ENCODE measurements around the gene REX1BD. TPM values are rescaled to one million over a fixed set of nuclear protein-coding genes. Genes with fewer than 3 reads are reported as not detected.

The REX1BD gene
- polyA plus RNA-seq, 1 donor from 2014 or later = 214 TPM

DNA sequence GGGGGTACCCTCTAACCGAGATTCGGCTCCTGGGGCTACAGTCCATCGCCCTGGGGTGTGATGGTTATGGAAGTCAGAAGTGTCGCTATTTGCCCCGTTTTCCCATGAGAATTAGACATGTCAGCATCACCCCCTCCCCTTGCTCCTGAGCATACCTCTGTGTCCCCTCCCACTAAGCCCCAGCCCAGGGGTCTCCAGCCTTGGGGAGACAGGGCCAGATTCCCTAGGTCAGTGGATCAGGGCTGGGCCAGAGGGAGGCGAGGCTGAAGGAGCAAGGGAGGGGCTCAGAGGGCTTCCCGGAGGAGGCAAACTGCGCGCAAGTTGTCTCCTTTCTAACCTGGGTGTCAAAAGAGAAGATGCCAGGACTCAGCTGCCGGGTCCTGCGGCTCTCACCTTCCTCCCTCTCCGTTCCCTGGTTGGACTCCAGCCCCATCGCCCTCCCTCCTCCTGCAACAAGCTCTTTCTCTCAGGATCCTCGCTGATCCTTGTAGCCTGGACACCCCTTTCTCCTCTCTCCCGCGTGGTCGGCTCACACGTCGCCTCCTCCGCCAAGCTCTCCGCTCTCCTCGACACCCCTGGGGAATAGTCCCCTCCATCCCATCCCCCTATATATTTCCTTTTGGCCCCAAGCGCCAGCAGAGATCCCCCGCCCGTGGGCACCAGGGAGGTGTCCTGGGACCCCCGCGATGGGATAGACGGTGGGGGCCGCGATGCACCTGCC is 23.6 kb downstream of the REX1BD start:
- Histone ChIP-seq H3K9me2 (ENCODE audit: insufficient read depth, low read length) (no peaks in the 10 kb centered on the region), H2AFZ (ENCODE audit: low read depth, low read length) (peak overlapping the region; percentile 80), H3K27me3 (ENCODE audit: insufficient read depth, low read depth, low read length) (peaks cover 55% of the 10 kb centered on the region), H4K20me1 (ENCODE audit: insufficient read depth) (no peaks in the 10 kb centered on the region), H3K9me3 (ENCODE audit: low read length) (no peaks in the 10 kb centered on the region), H3K4me2 (ENCODE audit: low read length) (peak overlapping the region; percentile 97), H3K79me2 (replicated peaks; ENCODE audit: insufficient read depth, low read length) (no peaks in the 10 kb centered on the region), H3K27ac (ENCODE audit: low read length) (peak overlapping the region; percentile 64), H3K9ac (ENCODE audit: low read length) (peak overlapping the region; percentile 93), H3K36me3 (ENCODE audit: insufficient read depth, low read length) (no peaks in the 10 kb centered on the region), H3F3A (ENCODE audit: insufficient read depth, low read length, poor library complexity, severe bottlenecking) (no peaks in the 10 kb centered on the region), H3K4me3 (ENCODE audit: low read length) (peak overlapping the region; percentile 86)
- TF ChIP-seq REST (IDR thresholded peaks at IDR 0.05; ENCODE audit: borderline replicate concordance) (no peak), POLR2AphosphoS5 (IDR thresholded peaks at IDR 0.05) (no peak), SMC3 (conservative IDR thresholded peaks at IDR 0.05; ENCODE audit: poor library complexity) (no peak)
- TF ChIP-seq, protein P1, sequence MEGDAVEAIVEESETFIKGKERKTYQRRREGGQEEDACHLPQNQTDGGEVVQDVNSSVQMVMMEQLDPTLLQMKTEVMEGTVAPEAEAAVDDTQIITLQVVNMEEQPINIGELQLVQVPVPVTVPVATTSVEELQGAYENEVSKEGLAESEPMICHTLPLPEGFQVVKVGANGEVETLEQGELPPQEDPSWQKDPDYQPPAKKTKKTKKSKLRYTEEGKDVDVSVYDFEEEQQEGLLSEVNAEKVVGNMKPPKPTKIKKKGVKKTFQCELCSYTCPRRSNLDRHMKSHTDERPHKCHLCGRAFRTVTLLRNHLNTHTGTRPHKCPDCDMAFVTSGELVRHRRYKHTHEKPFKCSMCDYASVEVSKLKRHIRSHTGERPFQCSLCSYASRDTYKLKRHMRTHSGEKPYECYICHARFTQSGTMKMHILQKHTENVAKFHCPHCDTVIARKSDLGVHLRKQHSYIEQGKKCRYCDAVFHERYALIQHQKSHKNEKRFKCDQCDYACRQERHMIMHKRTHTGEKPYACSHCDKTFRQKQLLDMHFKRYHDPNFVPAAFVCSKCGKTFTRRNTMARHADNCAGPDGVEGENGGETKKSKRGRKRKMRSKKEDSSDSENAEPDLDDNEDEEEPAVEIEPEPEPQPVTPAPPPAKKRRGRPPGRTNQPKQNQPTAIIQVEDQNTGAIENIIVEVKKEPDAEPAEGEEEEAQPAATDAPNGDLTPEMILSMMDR (IDR thresholded peaks at IDR 0.05; ENCODE audit: poor library complexity, severe bottlenecking) = no peak

- Histone ChIP-seq H3K27me3 (ENCODE audit: insufficient read depth, low read depth, low read length) (peaks cover 47% of the 10 kb centered on the region), H3K9me2 (ENCODE audit: insufficient read depth, low read length) (no peaks in the 10 kb centered on the region), H3K4me2 (ENCODE audit: low read length) (peak within 1 kb of the TSS; percentile 97), H3K36me3 (ENCODE audit: insufficient read depth, low read length) (no peaks in the 10 kb centered on the region), H2AFZ (ENCODE audit: low read depth, low read length) (peak within 1 kb of the TSS; percentile 80), H4K20me1 (ENCODE audit: insufficient read depth) (no peaks in the 10 kb centered on the region), H3K9me3 (ENCODE audit: low read length) (no peaks in the 10 kb centered on the region), H3K27ac (ENCODE audit: low read length) (peak within 1 kb of the TSS; percentile 64), H3K9ac (ENCODE audit: low read length) (peak within 1 kb of the TSS; percentile 93), H3K79me2 (replicated peaks; ENCODE audit: insufficient read depth, low read length) (no peaks in the 10 kb centered on the region), H3K4me3 (ENCODE audit: low read length) (peak within 1 kb of the TSS; percentile 86), H3F3A (ENCODE audit: insufficient read depth, low read length, poor library complexity, severe bottlenecking) (no peaks in the 10 kb centered on the region)
- TF ChIP-seq EZH2 (IDR thresholded peaks at IDR 0.05; ENCODE audit: borderline replicate concordance, insufficient read depth, low read length, poor library complexity, severe bottlenecking) = no peak
- peak; percentile 73 for TF ChIP-seq MXI1 (conservative IDR thresholded peaks at IDR 0.05; ENCODE audit: poor library complexity, severe bottlenecking)
- peak; percentile 48 for TF ChIP-seq EP300 (conservative IDR thresholded peaks at IDR 0.05; ENCODE audit: poor library complexity, severe bottlenecking)
- no peak for TF ChIP-seq TAF1 (IDR thresholded peaks at IDR 0.05; ENCODE audit: low read depth)
- TF ChIP-seq, protein P1 (IDR thresholded peaks at IDR 0.05; ENCODE audit: poor library complexity, severe bottlenecking) = peak; percentile 18
- peak; percentile 84 for TF ChIP-seq POLR2AphosphoS5 (IDR thresholded peaks at IDR 0.05)
- peak; percentile 61 for TF ChIP-seq SMC3 (conservative IDR thresholded peaks at IDR 0.05; ENCODE audit: poor library complexity)
- peak; percentile 54 for TF ChIP-seq RAD21 (conservative IDR thresholded peaks at IDR 0.05)
- TF ChIP-seq REST (IDR thresholded peaks at IDR 0.05; ENCODE audit: borderline replicate concordance) = no peak
These were observed 24.4 kb downstream of the REX1BD start, which contains the start of gene TMEM59L for GRCh38 chr19:18612772-18613588. Gene TMEM59L, plus strand, starts transcription at chr19:18612870. Its CDS starts 89 bp downstream, at chr19:18612959.
